IPS-NIHi11 (cell line): ENCODE data around the gene PPM1A.
"Not testable (repeated sequence)": the region's sequence is repeated elsewhere in the genome, so short reads cannot be mapped to it uniquely, and the experiment has no call there.

Experiments
- DNase-seq: peaks from one replicate; pipeline ENCODE4 v3.0.0; 2012; ENCODE audit warnings: mixed read lengths, low spot score

Gene PPM1A

GRCh38 chr14:60266021-60266937 is 17.3 kb downstream of the PPM1A start:
- DNase-seq = peak; percentile 31

- no peak for DNase-seq
Measured at GRCh38 chr14:60272177-60272576, 23.2 kb downstream of the PPM1A start.

- no peak for DNase-seq
Measured at GRCh38 chr14:60273956-60274355, 24.9 kb downstream of the PPM1A start.

- no peak for DNase-seq
Measured at GRCh38 chr14:60274448-60274847, 25.4 kb downstream of the PPM1A start.

- no peak for DNase-seq
Measured at GRCh38 chr14:60275932-60276331, 26.9 kb downstream of the PPM1A start.

GRCh38 chr14:60276347-60276746 is 27.3 kb downstream of the PPM1A start:
- DNase-seq = no peak

- DNase-seq = no peak
Measured at GRCh38 chr14:60277605-60278190, 28.7 kb downstream of the PPM1A start.

- DNase-seq = peak; percentile 42
Measured at GRCh38 chr14:60278350-60278749, 29.3 kb downstream of the PPM1A start.

GRCh38 chr14:60287452-60287851 is 38.4 kb downstream of the PPM1A start:
- no peak for DNase-seq

- DNase-seq = no peak
Measured at GRCh38 chr14:60288279-60288678, 39.3 kb downstream of the PPM1A start.

GRCh38 chr14:60294411-60295069 is 45.5 kb downstream of the PPM1A start:
- no peak for DNase-seq

GRCh38 chr14:60300019-60300418 is 51.0 kb downstream of the PPM1A start:
- DNase-seq = no peak

- DNase-seq = no peak
Measured at GRCh38 chr14:60301685-60302084, 52.7 kb downstream of the PPM1A start.

GRCh38 chr14:60302663-60303062 is 53.6 kb downstream of the PPM1A start:
- no peak for DNase-seq

GRCh38 chr14:60303745-60304144 is 54.7 kb downstream of the PPM1A start:
- DNase-seq = no peak

GRCh38 chr14:60304509-60304908 is 55.5 kb downstream of the PPM1A start:
- no peak for DNase-seq

- DNase-seq = no peak
Measured at GRCh38 chr14:60309867-60310552, 61.0 kb downstream of the PPM1A start.

GRCh38 chr14:60311417-60311816 is 62.4 kb downstream of the PPM1A start:
- no peak for DNase-seq

GRCh38 chr14:60313093-60313492 is 64.1 kb downstream of the PPM1A start:
- no peak for DNase-seq

GRCh38 chr14:60315196-60315990 is 66.4 kb downstream of the PPM1A start:
- no peak for DNase-seq

GRCh38 chr14:60317609-60318008 is 68.6 kb downstream of the PPM1A start:
- peak; percentile 20 for DNase-seq

GRCh38 chr14:60320860-60321259 is 71.8 kb downstream of the PPM1A start:
- not testable (repeated sequence) for DNase-seq
